ENCODE measurements around the gene CYP8B1.
"Not testable (repeated sequence)": the region's sequence is repeated elsewhere in the genome, so short reads cannot be mapped to it uniquely, and the experiment has no call there.

Gene CYP8B1

GRCh38 chr3:42892169-42892568, 16.5 kb upstream of the CYP8B1 start:
- H3K4me1 Mint-ChIP-seq = peaks cover 10% of the 10 kb centered on the region
- no peak for DNase-seq
- TF ChIP-seq CTCF (IDR thresholded peaks at IDR 0.05) = no peak
- peaks cover 11% of the 10 kb centered on the region for H3K27me3 Mint-ChIP-seq (ENCODE audit: low read depth, poor library complexity)
- no peaks in the 10 kb centered on the region for H3K9me3 Mint-ChIP-seq
- H3K27ac Mint-ChIP-seq = no peak overlapping the region
- H3K4me3 Mint-ChIP-seq = no peak overlapping the region
- no peaks in the 10 kb centered on the region for H3K36me3 Mint-ChIP-seq (ENCODE audit: low read depth)

GRCh38 chr3:42891042-42891441, 15.4 kb upstream of the CYP8B1 start:
- no peak for DNase-seq
- Mint-ChIP-seq H3K36me3 (ENCODE audit: low read depth) (no peaks in the 10 kb centered on the region), H3K4me1 (peaks cover 7% of the 10 kb centered on the region), H3K9me3 (no peaks in the 10 kb centered on the region), H3K27me3 (ENCODE audit: low read depth, poor library complexity) (peaks cover 14% of the 10 kb centered on the region), H3K4me3 (no peak overlapping the region), H3K27ac (no peak overlapping the region)
- TF ChIP-seq CTCF (IDR thresholded peaks at IDR 0.05) = no peak

- H3K4me3 Mint-ChIP-seq = no peak overlapping the region
- DNase-seq = no peak
- no peak overlapping the region for H3K27ac Mint-ChIP-seq
- H3K4me1 Mint-ChIP-seq = no peaks in the 10 kb centered on the region
- peaks cover 18% of the 10 kb centered on the region for H3K27me3 Mint-ChIP-seq (ENCODE audit: low read depth, poor library complexity)
- H3K36me3 Mint-ChIP-seq (ENCODE audit: low read depth) = no peaks in the 10 kb centered on the region
- no peaks in the 10 kb centered on the region for H3K9me3 Mint-ChIP-seq
- no peak for TF ChIP-seq CTCF (IDR thresholded peaks at IDR 0.05)
Observed at GRCh38 chr3:42887084-42887483, 11.4 kb upstream of the CYP8B1 start.

GRCh38 chr3:42886294-42886822, 10.7 kb upstream of the CYP8B1 start:
- Mint-ChIP-seq H3K4me1 (peaks cover 4% of the 10 kb centered on the region), H3K4me3 (no peak overlapping the region), H3K27me3 (ENCODE audit: low read depth, poor library complexity) (peaks cover 18% of the 10 kb centered on the region), H3K9me3 (no peaks in the 10 kb centered on the region), H3K27ac (no peak overlapping the region), H3K36me3 (ENCODE audit: low read depth) (no peaks in the 10 kb centered on the region)
- no peak for DNase-seq
- TF ChIP-seq CTCF (IDR thresholded peaks at IDR 0.05) = no peak

GRCh38 chr3:42884324-42884723, 8.6 kb upstream of the CYP8B1 start:
- peaks cover 9% of the 10 kb centered on the region for H3K4me1 Mint-ChIP-seq
- H3K36me3 Mint-ChIP-seq (ENCODE audit: low read depth) = no peaks in the 10 kb centered on the region
- no peaks in the 10 kb centered on the region for H3K9me3 Mint-ChIP-seq
- H3K27me3 Mint-ChIP-seq (ENCODE audit: low read depth, poor library complexity) = peaks cover 32% of the 10 kb centered on the region
- no peak overlapping the region for H3K4me3 Mint-ChIP-seq
- DNase-seq = no peak
- no peak overlapping the region for H3K27ac Mint-ChIP-seq
- TF ChIP-seq CTCF (IDR thresholded peaks at IDR 0.05) = no peak

- not testable (repeated sequence) for DNase-seq; H3K4me1 Mint-ChIP-seq; H3K4me3 Mint-ChIP-seq; H3K27ac Mint-ChIP-seq; H3K36me3 Mint-ChIP-seq (ENCODE audit: low read depth); H3K9me3 Mint-ChIP-seq
- peaks cover 32% of the 10 kb centered on the region for H3K27me3 Mint-ChIP-seq (ENCODE audit: low read depth, poor library complexity)
Observed at GRCh38 chr3:42883251-42883930, 7.7 kb upstream of the CYP8B1 start.

All from nephron progenitor cell (in vitro differentiated cells).